ENCODE results near the gene ZCCHC14. TPM values are rescaled to one million over a fixed set of nuclear protein-coding genes. Genes with fewer than 3 reads are reported as not detected.

Gene ZCCHC14
- total and polyA plus RNA-seq, 2 of the 13 experiments (the other 11 are each of a cell fraction or from before 2014, with no cell fraction given) = 12.4 to 12.5 TPM

GRCh38 chr16:87382023-87382785 is 110.6 kb downstream of the ZCCHC14 start (continued):
- TF ChIP-seq AHDC1 (CRISPR knock-in tag; IDR thresholded peaks at IDR 0.05; ENCODE audit: borderline replicate concordance) (peak; percentile 93; the same call in 1 of the 2 replicates), ZNF280B (CRISPR knock-in tag; IDR thresholded peaks at IDR 0.05; ENCODE audit: borderline replicate concordance) (no peak; the same call in 1 of the 2 replicates), PITX1 (CRISPR knock-in tag; IDR thresholded peaks at IDR 0.05) (peak; percentile 96), ZNF225 (CRISPR knock-in tag; IDR thresholded peaks at IDR 0.05) (no peak), ZFAT (CRISPR knock-in tag; conservative IDR thresholded peaks at IDR 0.05) (no peak), ZMYM4 (CRISPR knock-in tag; IDR thresholded peaks at IDR 0.05) (no peak), RNF2 (conservative IDR thresholded peaks at IDR 0.05; ENCODE audit: low read depth) (no peak), AGO1 (IDR thresholded peaks at IDR 0.05; ENCODE audit: low read depth, low read length, poor library complexity, severe bottlenecking) (no peak), KLF13 (CRISPR knock-in tag; IDR thresholded peaks at IDR 0.05) (no peak)
- TF ChIP-seq, protein P1, sequence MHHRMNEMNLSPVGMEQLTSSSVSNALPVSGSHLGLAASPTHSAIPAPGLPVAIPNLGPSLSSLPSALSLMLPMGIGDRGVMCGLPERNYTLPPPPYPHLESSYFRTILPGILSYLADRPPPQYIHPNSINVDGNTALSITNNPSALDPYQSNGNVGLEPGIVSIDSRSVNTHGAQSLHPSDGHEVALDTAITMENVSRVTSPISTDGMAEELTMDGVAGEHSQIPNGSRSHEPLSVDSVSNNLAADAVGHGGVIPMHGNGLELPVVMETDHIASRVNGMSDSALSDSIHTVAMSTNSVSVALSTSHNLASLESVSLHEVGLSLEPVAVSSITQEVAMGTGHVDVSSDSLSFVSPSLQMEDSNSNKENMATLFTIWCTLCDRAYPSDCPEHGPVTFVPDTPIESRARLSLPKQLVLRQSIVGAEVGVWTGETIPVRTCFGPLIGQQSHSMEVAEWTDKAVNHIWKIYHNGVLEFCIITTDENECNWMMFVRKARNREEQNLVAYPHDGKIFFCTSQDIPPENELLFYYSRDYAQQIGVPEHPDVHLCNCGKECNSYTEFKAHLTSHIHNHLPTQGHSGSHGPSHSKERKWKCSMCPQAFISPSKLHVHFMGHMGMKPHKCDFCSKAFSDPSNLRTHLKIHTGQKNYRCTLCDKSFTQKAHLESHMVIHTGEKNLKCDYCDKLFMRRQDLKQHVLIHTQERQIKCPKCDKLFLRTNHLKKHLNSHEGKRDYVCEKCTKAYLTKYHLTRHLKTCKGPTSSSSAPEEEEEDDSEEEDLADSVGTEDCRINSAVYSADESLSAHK (CRISPR knock-in tag; IDR thresholded peaks at IDR 0.05; ENCODE audit: borderline replicate concordance) = no peak
- TF ChIP-seq, protein P2, sequence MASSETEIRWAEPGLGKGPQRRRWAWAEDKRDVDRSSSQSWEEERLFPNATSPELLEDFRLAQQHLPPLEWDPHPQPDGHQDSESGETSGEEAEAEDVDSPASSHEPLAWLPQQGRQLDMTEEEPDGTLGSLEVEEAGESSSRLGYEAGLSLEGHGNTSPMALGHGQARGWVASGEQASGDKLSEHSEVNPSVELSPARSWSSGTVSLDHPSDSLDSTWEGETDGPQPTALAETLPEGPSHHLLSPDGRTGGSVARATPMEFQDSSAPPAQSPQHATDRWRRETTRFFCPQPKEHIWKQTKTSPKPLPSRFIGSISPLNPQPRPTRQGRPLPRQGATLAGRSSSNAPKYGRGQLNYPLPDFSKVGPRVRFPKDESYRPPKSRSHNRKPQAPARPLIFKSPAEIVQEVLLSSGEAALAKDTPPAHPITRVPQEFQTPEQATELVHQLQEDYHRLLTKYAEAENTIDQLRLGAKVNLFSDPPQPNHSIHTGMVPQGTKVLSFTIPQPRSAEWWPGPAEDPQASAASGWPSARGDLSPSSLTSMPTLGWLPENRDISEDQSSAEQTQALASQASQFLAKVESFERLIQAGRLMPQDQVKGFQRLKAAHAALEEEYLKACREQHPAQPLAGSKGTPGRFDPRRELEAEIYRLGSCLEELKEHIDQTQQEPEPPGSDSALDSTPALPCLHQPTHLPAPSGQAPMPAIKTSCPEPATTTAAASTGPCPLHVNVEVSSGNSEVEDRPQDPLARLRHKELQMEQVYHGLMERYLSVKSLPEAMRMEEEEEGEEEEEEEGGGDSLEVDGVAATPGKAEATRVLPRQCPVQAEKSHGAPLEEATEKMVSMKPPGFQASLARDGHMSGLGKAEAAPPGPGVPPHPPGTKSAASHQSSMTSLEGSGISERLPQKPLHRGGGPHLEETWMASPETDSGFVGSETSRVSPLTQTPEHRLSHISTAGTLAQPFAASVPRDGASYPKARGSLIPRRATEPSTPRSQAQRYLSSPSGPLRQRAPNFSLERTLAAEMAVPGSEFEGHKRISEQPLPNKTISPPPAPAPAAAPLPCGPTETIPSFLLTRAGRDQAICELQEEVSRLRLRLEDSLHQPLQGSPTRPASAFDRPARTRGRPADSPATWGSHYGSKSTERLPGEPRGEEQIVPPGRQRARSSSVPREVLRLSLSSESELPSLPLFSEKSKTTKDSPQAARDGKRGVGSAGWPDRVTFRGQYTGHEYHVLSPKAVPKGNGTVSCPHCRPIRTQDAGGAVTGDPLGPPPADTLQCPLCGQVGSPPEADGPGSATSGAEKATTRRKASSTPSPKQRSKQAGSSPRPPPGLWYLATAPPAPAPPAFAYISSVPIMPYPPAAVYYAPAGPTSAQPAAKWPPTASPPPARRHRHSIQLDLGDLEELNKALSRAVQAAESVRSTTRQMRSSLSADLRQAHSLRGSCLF (CRISPR knock-in tag; IDR thresholded peaks at IDR 0.05; ENCODE audit: borderline replicate concordance) = no peak
- TF ChIP-seq, protein P3, sequence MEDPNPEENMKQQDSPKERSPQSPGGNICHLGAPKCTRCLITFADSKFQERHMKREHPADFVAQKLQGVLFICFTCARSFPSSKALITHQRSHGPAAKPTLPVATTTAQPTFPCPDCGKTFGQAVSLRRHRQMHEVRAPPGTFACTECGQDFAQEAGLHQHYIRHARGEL (CRISPR knock-in tag; IDR thresholded peaks at IDR 0.05) = no peak

Data from HepG2 (cell line).